Gastroesophageal sphincter (tissue), 4 donors: Measurements from ENCODE around the gene COL19A1. TPM values are rescaled to one million over a fixed set of nuclear protein-coding genes. Genes with fewer than 3 reads are reported as not detected.

ENCODE experiments used
- ATAC-seq: fragments of 150-250 bp; one replicate; pipeline ENCODE4 v1.9.1; 2016; ENCODE audit warnings: mild to moderate bottlenecking, moderate library complexity
- H3K27ac ChIP-seq, 4 donors: fragments of 200-600 bp; sonication (generic) in 3 of 4; 1 replicate in 3 of 4; 2 replicates in 1 of 4; pipeline ENCODE4 v1.5.1; 2016 to 2019
- H3K27me3 ChIP-seq: fragments of 200-600 bp; sonication (generic); one replicate; pipeline ENCODE4 v1.5.1; 2019
- H3K36me3 ChIP-seq, 2 donors: fragments of 200-600 bp; sonication (generic); one replicate each; pipeline ENCODE4 v1.5.1; 2019; ENCODE audit warnings: control low read depth in 1 of 2
- H3K4me1 ChIP-seq, 3 donors: fragments of 200-600 bp; sonication (generic); 1 replicate in 2 of 3; 2 replicates in 1 of 3; pipeline ENCODE4 v1.5.1; 2016 to 2019; ENCODE audit warnings: control low read depth in 2 of 3
- H3K4me3 ChIP-seq, 2 donors: fragments of 200-600 bp; sonication (generic); one replicate each; pipeline ENCODE4 v1.5.1; 2019; ENCODE audit warnings: mild to moderate bottlenecking in 1 of 2, moderate library complexity in 1 of 2
- H3K9me3 ChIP-seq, 3 donors: fragments of 200-600 bp; sonication (generic); one replicate each; pipeline ENCODE4 v1.5.1; 2017 to 2019; ENCODE audit warnings: control low read depth in 2 of 3
- CTCF ChIP-seq, 4 experiments: fragments of 200-600 bp in 2 of 4; fragments of 450-650 bp in 2 of 4; sonication (generic) in 1 of 4; IDR thresholded peaks; one replicate each; pipeline ENCODE4 v1.5.1; 2017 to 2019; ENCODE audit warnings: antibody characterized with exemption in 4 of 4, mild to moderate bottlenecking in 2 of 4, moderate library complexity in 2 of 4
- EP300 ChIP-seq: sonication (generic); formaldehyde crosslinking; IDR thresholded peaks from one replicate; pipeline ENCODE4 v1.6.1; 2017; ENCODE audit warnings: antibody characterized with exemption, mild to moderate bottlenecking
- POLR2A ChIP-seq, 2 donors: fragments of 450-650 bp; IDR thresholded peaks; one replicate each; pipeline ENCODE4 v1.6.1; 2017; ENCODE audit warnings: antibody characterized with exemption in 2 of 2, mild to moderate bottlenecking in 2 of 2, moderate library complexity in 1 of 2
- POLR2AphosphoS5 ChIP-seq: sonication (generic); formaldehyde crosslinking; IDR thresholded peaks from one replicate; pipeline ENCODE4 v1.6.1; 2017; ENCODE audit warnings: antibody characterized with exemption
- WGBS, 2 donors: methylation state at CpG; one replicate each; pipeline ENCODE4 v1.1.5; 2018; ENCODE audit warnings: low coverage in 1 of 2; 5-methylcytosine and 5-hydroxymethylcytosine counted together
- total RNA-seq, 4 donors: library from RNA; depleted of rRNA; stranded (reverse); fragments of >200 nt; gene quantifications; one replicate each; pipeline ENCODE4 v1.1.0, GENCODE V29; 2016

COL19A1 gene
- total RNA-seq, 4 donors from 2014 or later = 3.7 to 15.6 (median 6.5) TPM

GRCh38 chr6:69926745-69927144, 60.4 kb downstream of the COL19A1 start:
- no peak overlapping the region for H3K27ac ChIP-seq
- H3K36me3 ChIP-seq = no peaks in the 10 kb centered on the region
- ATAC-seq = no peak
- H3K4me1 ChIP-seq = no peaks in the 10 kb centered on the region
- TF ChIP-seq POLR2AphosphoS5 = no peak
- TF ChIP-seq EP300 = no peak
- no peak for TF ChIP-seq CTCF (IDR thresholded peaks at IDR 0.05)
- TF ChIP-seq POLR2A (IDR thresholded peaks at IDR 0.05) = no peak
- H3K27me3 ChIP-seq = no peaks in the 10 kb centered on the region
- 100% methylated on average over 1 of the region's 1 CpG; no CpG with 5 or more reads in 1 of the 2 donors for WGBS, 2 donors
- H3K4me3 ChIP-seq = no peak overlapping the region
- peaks cover 0 to 35% (median 0%) of the 10 kb centered on the region in 3 donors for H3K9me3 ChIP-seq

- TF ChIP-seq POLR2AphosphoS5 (peak; percentile 70), CTCF (IDR thresholded peaks at IDR 0.05) (no peak)
- Histone ChIP-seq H3K4me1 (no peaks in the 10 kb centered on the region), H3K9me3 (no peaks in the 10 kb centered on the region), H3K4me3 (no peak overlapping the region), H3K27ac (no peak overlapping the region), H3K36me3 (no peaks in the 10 kb centered on the region), H3K27me3 (no peaks in the 10 kb centered on the region)
- no peak for ATAC-seq
- 0 to 5% methylated on average over 1 of the region's 1 CpG for WGBS, 2 donors
These were observed 66.9 kb downstream of the COL19A1 start for GRCh38 chr6:69933239-69933638.

- Histone ChIP-seq H3K9me3 (no peaks in the 10 kb centered on the region), H3K4me3 (no peak overlapping the region), H3K4me1 (no peaks in the 10 kb centered on the region), H3K27ac (no peak overlapping the region), H3K36me3 (no peaks in the 10 kb centered on the region), H3K27me3 (no peaks in the 10 kb centered on the region)
- no peak for TF ChIP-seq POLR2A (IDR thresholded peaks at IDR 0.05)
- no peak for TF ChIP-seq EP300
- TF ChIP-seq POLR2AphosphoS5 = no peak
- no peak for TF ChIP-seq CTCF (IDR thresholded peaks at IDR 0.05)
- ATAC-seq = no peak
- 92 to 100% methylated on average over 1 of the region's 1 CpG for WGBS, 2 donors
These were observed 68.7 kb downstream of the COL19A1 start for GRCh38 chr6:69935079-69935478.

GRCh38 chr6:69936674-69937363, 70.5 kb downstream of the COL19A1 start:
- Histone ChIP-seq H3K36me3 (no peaks in the 10 kb centered on the region), H3K4me1 (no peaks in the 10 kb centered on the region), H3K9me3 (no peaks in the 10 kb centered on the region), H3K27ac (no peak overlapping the region), H3K27me3 (no peaks in the 10 kb centered on the region), H3K4me3 (no peak overlapping the region)
- TF ChIP-seq POLR2AphosphoS5 (peak; percentile 89), CTCF (IDR thresholded peaks at IDR 0.05) (no peak)
- peak; percentile 78 for ATAC-seq

GRCh38 chr6:69937402-69938136, 71.2 kb downstream of the COL19A1 start:
- Histone ChIP-seq H3K27ac (no peak overlapping the region), H3K4me1 (no peaks in the 10 kb centered on the region), H3K9me3 (no peaks in the 10 kb centered on the region), H3K27me3 (no peaks in the 10 kb centered on the region), H3K36me3 (no peaks in the 10 kb centered on the region), H3K4me3 (no peak overlapping the region)
- peak; percentile 40 for TF ChIP-seq POLR2AphosphoS5
- no peak for TF ChIP-seq POLR2A (IDR thresholded peaks at IDR 0.05)
- TF ChIP-seq EP300 = no peak
- no peak for TF ChIP-seq CTCF (IDR thresholded peaks at IDR 0.05)
- ATAC-seq = no peak
- 76 to 78% methylated on average over 4 to 7 of the region's 7 CpGs for WGBS, 2 donors
